EH (cell line): ENCODE results near the gene ATP10D.
"Not testable (repeated sequence)": the region's sequence is repeated elsewhere in the genome, so short reads cannot be mapped to it uniquely, and the experiment has no call there.

Experiments used
- DNase-seq: peaks from one replicate; pipeline ENCODE4 v3.0.0-alpha.2; 2015; ENCODE audit warnings: low read depth

The ATP10D gene

DNA sequence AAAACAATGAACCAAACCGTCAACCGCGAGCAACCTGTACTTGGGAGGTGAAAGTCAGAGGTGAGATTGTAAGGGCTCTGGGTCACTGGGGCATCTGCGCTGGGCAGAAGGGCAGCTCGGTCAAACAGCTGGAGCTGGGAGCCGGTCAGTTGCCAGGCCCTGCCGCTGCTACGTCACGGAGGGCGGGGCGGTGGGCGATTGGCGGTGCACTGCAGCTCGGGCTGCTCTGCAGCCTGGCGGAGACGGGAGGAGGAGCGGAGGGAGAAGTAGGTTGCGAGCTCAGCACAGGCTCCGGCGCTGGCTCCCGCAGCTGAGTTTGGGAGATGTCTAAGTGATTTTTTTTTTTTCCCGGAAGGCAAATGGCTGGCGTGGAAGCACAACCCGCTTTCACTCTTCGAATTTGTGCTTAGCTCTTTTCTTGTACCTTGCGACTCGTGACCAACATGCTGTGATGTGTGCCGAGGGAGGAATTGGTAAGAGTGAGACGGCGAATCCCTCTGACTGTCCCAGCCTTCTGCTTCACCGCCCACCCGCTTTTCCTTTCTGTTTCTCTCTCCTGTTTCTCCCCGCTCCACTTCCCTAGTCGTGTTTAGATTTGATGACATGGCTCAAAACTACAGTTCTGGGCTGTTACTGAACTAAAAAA is at the start of gene ATP10D:
TSS of gene ATP10D (plus strand) at position 229 of the 646 bp plus-strand sequence. CDS start 27,266 bp downstream, outside the sequence.
- DNase-seq: peak; percentile 95

GRCh38 chr4:47442980-47443379 is 42.1 kb upstream of the ATP10D start:
- DNase-seq: no peak

DNA sequence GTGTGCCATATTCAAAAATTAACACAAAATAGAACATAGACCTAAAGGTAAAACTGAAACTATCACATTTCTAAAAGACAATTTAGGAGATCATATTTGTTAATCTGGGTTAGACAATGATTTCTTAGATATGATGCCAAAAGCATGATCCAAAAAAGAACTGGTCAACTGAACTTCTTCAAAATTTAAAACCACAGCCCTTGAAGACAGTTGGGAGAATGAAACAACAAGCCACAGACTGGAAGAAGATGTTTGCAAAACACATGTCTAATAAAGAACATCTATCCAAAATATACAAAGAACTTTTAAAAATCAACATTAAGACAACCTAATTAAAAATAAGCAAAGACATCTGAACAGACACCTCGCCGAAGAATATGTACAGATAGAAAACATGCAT is 41.0 kb upstream of the ATP10D start:
- no peak for DNase-seq

DNA sequence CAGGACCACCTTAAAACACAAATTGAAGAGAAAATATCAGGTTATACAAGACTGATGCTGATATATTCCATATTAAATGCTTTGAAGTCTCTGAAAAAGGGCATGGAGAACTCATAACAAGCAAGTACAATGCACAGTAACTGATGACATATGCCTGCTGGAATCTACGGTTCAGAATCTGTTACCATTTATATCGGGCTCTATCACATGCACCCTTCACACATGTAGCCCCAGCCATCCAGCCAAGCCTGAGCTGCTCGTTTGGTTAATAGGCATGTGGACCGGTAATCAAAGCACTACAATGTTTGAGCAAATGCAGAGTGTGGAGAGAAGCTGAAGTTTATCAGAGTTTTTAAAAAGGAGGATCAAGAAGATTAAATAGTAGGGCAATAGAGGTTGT is 33.4 kb upstream of the ATP10D start:
- peak; percentile 62 for DNase-seq

DNA sequence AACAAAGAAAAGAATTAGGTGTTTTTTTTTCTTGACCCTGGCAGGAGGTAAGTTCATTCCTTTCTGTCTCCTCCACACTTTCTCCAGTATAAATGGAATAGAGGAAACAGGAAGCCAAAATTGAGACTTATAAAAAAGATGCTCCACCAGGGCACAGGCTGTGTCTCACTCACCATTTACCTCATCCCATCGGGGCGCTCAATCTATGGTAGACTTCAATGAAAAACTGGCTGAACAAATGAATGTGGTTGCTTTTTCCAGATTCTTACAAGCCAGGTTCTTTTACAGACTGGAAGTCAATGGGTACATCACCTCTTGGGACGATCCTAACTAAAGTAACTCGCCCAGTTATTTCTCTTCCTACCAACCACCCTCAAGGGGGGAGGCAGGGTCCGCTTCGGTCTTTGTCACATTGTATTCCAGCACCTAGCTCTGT is 22.3 kb upstream of the ATP10D start:
- peak; percentile 20 for DNase-seq

DNA sequence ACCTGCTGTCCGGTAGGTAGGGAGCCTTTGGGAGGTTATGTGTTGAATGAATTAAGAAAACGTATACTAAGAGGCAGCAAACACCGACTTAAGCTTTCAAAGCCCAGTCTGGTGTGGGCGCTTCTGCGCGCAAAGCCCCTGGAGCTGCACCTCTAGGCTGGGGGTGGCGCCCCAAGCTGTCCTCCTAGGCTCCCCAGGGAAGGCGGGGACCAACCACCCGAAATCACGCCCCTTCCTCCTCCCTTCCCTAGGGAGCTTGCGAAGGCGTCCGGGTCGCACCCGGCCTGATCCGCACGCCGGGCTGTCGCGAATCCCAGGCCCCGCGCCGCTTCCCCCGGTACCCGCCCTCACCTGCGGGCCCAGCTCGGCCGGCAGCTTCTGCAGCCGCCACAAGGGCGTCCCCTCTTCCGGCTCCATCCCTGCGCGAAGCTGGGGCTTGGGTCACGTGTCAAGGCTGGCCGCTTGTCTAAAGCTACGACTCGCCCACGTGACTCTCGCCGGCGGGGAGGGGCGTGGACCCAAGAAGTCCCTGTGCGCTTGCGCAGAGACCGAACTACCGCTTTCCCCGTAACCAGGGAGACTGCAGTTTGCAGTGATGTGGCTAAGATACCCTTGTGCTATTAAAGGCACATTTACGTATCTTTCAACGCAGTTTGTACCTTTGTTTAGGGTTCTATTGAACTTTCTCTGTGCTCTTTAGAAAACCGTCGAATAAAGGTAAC is 21.7 kb upstream of the ATP10D start, which contains the start of gene COMMD8:
TSS of gene COMMD8 (minus strand) at position 468 of the 722 bp plus-strand sequence. CDS start at position 417, 51 bp downstream.
- peak; percentile 96 for DNase-seq

- no peak for DNase-seq
Observed at GRCh38 chr4:47465004-47465403, 20.1 kb upstream of the ATP10D start.

DNA sequence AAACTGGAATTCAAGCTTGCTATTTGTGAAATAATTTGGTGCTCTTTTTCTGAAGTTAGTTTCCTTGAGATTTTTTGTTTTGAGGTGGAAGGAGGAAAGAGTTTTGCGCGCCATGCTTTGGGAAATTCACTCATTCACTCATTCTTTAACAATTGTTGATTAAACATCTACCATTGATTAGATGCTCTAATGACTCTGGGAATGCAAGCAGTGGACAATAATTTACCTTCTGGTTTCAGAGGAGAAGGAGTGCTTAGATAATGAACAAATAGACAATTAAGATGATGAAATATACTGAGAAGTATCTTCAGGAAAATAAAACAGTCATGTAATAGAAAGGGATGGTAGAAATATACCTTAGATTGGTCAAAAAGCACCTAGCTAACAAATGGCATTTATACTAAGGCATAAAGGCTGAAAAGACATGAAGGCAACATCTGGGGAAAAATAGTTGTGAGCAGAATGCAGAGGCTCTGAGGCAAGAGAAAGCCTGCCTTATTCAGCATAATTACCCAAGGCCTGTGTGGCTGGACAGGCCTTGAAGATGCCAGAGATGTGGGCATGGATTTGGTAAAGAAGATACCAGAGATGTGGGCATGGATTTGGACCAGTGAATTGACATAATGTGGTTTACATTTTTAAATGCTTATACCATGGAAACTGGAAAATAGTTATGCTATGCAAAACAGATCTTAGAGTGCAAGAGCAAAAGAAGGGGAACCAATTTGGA is 18.9 kb upstream of the ATP10D start:
- no peak for DNase-seq

GRCh38 chr4:47468706-47469365 is 16.2 kb upstream of the ATP10D start:
- DNase-seq: peak; percentile 72

GRCh38 chr4:47469951-47470350 is 15.1 kb upstream of the ATP10D start:
- peak; percentile 81 for DNase-seq

DNA sequence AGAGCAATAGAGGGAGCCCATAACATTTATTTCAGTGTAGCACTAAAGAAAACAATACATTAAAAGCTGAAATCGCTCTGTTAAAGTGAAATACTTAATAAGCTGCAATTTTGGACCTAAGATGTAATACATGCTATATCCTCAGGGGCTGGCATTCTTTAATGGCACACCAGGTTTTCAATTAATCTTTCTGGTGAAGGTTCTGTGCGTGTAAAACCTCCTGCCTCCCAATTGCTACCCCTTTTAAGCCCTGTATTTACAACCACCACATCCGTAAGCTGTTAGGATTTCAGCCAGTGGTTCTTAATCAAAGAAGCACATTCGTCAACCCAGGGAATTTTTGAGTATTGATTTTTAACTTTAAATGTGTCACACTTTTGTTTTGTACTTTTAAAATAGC is 14.0 kb upstream of the ATP10D start:
- DNase-seq: no peak

- no peak for DNase-seq
Observed at GRCh38 chr4:47471591-47471990, 13.5 kb upstream of the ATP10D start.

GRCh38 chr4:47473141-47473750 is 11.8 kb upstream of the ATP10D start:
- no peak for DNase-seq

DNA sequence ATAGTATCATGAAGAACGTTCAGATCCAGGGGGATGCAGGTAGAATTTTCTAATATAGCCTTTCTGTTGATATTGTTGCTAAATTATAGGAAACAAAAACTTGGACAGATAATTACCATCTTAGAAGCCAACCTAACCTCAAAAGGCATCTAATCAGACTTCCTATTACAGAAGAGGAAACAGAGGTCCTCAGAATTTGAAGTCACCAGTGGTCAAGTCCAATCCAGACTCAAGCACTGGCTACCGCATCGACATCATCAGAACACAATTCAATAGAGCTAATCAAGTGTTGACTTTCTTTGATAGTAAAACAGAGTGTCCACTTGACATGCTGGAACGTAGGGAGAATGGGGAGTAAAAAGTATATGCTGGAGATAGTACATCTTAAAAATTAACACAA is 10.3 kb upstream of the ATP10D start:
- no peak for DNase-seq

DNA sequence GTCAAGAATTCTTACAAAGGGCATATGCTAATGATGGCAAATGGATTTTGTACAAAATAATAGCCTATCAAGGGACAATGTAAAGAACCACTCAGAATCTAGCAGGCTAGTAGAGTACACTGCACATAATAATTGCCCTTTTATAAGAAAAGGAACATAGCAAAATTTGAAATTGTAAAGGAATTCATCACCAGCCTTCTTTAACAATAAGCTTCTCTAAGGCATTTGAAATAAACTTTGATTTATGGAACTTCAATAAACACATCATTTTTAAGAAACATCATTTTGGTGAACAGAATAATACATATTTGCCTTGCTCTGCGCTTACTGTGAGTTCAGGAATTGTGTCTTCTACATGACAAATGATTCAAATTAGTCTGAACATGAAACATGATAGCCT is 9.7 kb upstream of the ATP10D start:
- no peak for DNase-seq

GRCh38 chr4:47478804-47479203 is 6.3 kb upstream of the ATP10D start:
- no peak for DNase-seq

GRCh38 chr4:47482326-47482725 is 2.7 kb upstream of the ATP10D start:
- DNase-seq: peak; percentile 69

DNA sequence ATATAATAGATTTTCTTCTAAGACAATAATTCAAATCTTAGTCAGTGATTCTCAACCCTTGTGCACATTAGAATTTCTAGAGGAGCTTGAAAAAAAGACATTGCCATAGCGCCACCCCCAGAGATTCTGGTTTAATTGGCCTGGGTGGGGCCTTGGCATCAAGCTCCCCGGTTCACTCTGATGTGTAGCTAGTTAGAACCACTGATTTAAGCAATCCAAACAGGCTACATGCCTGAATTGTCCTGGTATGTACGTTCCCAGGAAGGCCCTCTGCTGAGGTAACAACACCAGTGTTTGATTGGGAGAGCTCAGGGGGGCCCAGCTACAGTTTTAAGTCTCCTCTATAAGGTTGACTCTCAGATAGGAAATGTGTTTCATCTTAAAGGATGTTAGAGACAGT is 1.3 kb upstream of the ATP10D start:
- DNase-seq: peak; percentile 28

- DNase-seq: no peak
Observed at GRCh38 chr4:47484168-47484567, 907 bp upstream of the ATP10D start.

GRCh38 chr4:47485768-47486167 is 693 bp downstream of the ATP10D start:
- DNase-seq: no peak

DNA sequence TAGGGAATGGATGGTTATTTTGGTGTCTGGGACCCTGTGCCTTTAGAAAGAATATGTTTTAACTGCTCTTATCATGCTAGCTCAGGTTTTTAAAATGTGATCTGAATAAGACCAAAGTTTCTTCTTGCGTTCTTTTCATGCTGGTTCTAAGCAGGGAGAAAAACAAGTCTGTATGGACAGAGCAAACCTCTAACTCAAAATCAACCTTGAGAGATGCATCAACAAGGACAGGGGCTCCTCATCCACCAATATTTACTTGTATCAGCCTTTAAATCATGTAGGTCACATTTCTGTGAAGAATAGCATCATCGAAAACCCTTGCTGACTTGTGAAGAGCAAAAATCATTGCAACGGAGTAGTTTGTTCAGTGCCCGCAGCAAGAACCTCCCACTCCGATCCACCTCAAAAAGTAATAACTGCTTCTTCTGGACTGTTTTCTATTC is 1.2 kb downstream of the ATP10D start:
- peak; percentile 36 for DNase-seq

DNA sequence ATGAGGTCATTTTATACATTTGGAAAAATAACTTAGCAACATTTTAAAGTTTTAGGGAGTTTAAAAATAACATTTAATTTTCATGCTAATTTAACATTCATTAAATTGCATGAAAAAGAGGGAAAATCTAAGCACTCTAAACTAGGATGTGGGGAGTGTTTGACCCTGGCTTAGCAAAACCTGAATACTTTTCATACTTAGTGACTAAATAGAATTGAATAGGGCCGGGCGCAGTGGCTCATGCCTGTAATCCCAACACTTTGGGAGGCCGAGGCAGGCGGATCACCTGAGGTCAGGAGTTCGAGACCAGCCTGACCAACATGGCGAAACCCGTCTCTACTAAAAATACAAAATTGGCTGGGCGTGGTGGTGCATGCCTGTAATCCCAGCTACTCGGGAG is 1.7 kb downstream of the ATP10D start:
- DNase-seq: not testable (repeated sequence)
